Right lobe of liver (tissue), 4 donors: ENCODE results near the gene PPP6R1.

Experiments
- POLR2A ChIP-seq: fragments of 450-650 bp; IDR thresholded peaks from one replicate; pipeline ENCODE4 v1.6.1; 2017; ENCODE audit warnings: antibody characterized with exemption, mild to moderate bottlenecking
- TF ChIP-seq, protein P1 (sequence below), 4 donors: fragments of 200-600 bp in 3 of 4; fragments of 450-650 bp in 1 of 4; IDR thresholded peaks; one replicate each; pipeline versions ENCODE4 v1.5.1 to v1.8.0; 2016 to 2022; ENCODE audit warnings: antibody characterized with exemption in 4 of 4, mild to moderate bottlenecking in 2 of 4
- donor health status: DM: no; HTN: no; CAD: no.
- donor health status: DM: no; HTN: no; CAD: no.
- donor health status: DM: no; HTN: yes; CAD: no.

DNA sequence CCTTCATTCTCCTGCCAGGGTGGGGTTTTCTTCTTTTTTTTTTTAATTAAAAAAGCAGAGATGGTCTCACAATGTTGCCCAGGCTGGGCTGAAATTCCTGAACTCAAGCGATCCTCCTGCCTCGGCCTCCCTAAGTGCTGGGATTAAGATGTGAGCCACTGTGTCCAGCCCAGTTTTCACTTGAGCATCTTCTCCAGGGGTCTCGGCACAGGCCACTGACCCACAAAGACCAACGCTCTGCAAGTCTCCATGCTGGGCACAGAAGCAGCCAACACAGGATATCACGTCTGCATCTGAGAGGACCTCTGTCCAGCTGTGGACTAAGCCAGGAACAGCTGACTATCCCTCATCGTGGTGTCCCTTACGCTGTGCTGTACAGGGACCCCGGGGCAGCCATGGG is 20.8 kb downstream of the PPP6R1 start:
- TF ChIP-seq, protein P1, sequence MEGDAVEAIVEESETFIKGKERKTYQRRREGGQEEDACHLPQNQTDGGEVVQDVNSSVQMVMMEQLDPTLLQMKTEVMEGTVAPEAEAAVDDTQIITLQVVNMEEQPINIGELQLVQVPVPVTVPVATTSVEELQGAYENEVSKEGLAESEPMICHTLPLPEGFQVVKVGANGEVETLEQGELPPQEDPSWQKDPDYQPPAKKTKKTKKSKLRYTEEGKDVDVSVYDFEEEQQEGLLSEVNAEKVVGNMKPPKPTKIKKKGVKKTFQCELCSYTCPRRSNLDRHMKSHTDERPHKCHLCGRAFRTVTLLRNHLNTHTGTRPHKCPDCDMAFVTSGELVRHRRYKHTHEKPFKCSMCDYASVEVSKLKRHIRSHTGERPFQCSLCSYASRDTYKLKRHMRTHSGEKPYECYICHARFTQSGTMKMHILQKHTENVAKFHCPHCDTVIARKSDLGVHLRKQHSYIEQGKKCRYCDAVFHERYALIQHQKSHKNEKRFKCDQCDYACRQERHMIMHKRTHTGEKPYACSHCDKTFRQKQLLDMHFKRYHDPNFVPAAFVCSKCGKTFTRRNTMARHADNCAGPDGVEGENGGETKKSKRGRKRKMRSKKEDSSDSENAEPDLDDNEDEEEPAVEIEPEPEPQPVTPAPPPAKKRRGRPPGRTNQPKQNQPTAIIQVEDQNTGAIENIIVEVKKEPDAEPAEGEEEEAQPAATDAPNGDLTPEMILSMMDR (IDR thresholded peaks at IDR 0.05): no peak
- no peak for TF ChIP-seq POLR2A
